Mucosa of rectum (tissue), 2 donors: Measurements from ENCODE around the gene SCAMP5.

ENCODE experiments used
- H3K27ac ChIP-seq, 2 donors: one replicate each; pipeline ENCODE4 v1.7.0; 2013; ENCODE audit warnings: inconsistent platforms in 2 of 2, low read depth in 2 of 2, low read length in 2 of 2
- H3K27me3 ChIP-seq, 2 donors: one replicate each; pipeline ENCODE4 v1.7.0; 2013; ENCODE audit warnings: low read length in 2 of 2; ENCODE audit not compliant: control insufficient read depth in 2 of 2, insufficient read depth in 2 of 2
- H3K36me3 ChIP-seq, 2 donors: one replicate each; pipeline ENCODE4 v1.7.0; 2013; ENCODE audit warnings: low read length in 2 of 2; ENCODE audit not compliant: control insufficient read depth in 2 of 2, insufficient read depth in 2 of 2
- H3K4me1 ChIP-seq, 2 donors: one replicate each; pipeline ENCODE4 v1.7.0; 2013; ENCODE audit warnings: low read length in 2 of 2, mild to moderate bottlenecking in 1 of 2; ENCODE audit not compliant: control insufficient read depth in 2 of 2, insufficient read depth in 2 of 2
- H3K4me3 ChIP-seq, 2 donors: one replicate each; pipeline ENCODE4 v1.7.0; 2013; ENCODE audit warnings: low read length in 2 of 2
- H3K9ac ChIP-seq, 2 donors: one replicate each; pipeline ENCODE4 v1.7.0; 2013; ENCODE audit warnings: low read length in 2 of 2, low read depth in 1 of 2, mild to moderate bottlenecking in 1 of 2
- H3K9me3 ChIP-seq, 2 donors: one replicate each; pipeline ENCODE4 v1.7.0; 2013; ENCODE audit warnings: low read length in 2 of 2; ENCODE audit not compliant: control insufficient read depth in 2 of 2
- donor health status: healthy.
- donor health status: Normal muscosa, but diverticular disease.

SCAMP5 gene, protein sequence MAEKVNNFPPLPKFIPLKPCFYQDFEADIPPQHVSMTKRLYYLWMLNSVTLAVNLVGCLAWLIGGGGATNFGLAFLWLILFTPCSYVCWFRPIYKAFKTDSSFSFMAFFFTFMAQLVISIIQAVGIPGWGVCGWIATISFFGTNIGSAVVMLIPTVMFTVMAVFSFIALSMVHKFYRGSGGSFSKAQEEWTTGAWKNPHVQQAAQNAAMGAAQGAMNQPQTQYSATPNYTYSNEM

DNA sequence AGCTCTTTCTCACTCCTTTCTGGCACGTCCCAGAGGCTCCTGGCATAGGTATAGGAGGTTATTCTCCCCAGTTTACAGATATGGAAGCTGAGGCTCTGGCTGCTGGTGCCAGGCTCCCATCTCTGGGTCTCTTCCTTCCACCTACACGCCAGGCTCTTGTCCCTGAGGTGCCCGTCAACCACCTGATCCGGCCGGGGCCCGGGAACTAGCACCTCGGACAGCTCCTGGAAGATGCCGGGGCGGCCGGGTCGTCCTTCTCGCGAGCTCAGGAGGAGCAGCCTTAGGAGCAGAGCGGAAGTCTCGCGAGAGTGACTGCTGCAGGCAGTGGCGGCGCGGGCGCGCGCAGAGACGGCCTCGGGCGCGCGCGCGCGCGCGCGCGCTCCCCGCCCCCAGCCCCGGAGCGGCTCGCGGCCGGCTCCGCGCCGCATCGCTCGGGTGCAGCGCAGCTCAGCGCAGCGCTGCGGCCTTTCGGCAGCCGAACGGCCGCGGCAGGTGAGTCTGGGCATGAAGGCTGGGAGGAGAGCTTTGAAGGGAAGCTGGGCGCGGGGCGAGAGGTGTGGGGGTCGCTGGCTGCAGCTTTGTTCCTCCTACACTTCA is at the start of gene SCAMP5:
TSS of gene SCAMP5 (plus strand) at position 382 of the 597 bp plus-strand sequence. CDS start 16,277 bp downstream, outside the sequence.
- peak within 1 kb of the TSS in 1 of 2 donors; percentile 60 for H3K9ac ChIP-seq
- H3K4me1 ChIP-seq = peaks cover 3 to 10% of the 10 kb centered on the region in 2 donors
- H3K27me3 ChIP-seq = peaks cover 5 to 8% of the 10 kb centered on the region in 2 donors
- H3K9me3 ChIP-seq = no peaks in the 10 kb centered on the region
- peak within 1 kb of the TSS; percentile 75 to 76 for H3K4me3 ChIP-seq
- H3K27ac ChIP-seq = no peak within 1 kb of the TSS
- H3K36me3 ChIP-seq = no peaks in the 10 kb centered on the region

DNA sequence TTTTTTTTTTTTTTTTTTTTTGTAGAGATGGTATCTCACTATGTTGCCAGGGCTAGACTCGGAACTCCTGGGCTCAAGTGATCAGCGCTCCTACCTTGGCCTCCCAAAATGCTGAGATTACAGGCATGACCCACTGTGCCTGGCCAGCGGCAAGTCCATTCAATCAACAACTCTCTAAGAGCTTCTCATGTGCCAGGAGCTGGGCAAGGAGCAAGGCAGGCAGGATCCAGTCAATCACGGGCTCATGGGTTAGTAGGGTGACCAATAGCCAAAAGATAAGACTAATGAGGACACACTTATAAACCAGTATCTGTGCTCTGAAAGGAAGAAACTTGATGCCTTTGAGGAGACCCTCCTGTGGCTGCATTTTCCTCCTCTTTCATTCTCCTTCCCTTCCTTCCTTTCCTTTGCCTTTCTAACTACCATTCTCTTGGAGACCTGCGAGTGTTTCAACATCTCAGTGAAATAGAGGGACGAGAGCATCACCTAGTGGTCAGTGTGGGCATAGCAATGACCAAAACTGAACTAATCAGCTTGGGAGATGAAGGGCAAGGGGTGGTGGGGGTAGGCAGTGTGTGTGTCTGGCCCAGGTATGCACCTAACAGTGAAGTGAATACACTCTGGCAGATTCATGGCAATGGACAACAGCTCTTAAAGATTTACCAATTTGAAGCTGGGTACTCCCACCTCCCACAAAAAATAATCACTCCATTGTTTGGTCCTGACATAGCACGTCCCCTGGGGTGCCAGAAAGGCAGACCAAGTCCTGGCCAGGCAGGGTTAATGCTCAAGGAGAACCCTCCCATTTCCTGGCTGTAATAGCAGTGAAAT is 45.1 kb upstream of the SCAMP5 start:
- H3K27me3 ChIP-seq = no peaks in the 10 kb centered on the region
- no peaks in the 10 kb centered on the region for H3K9me3 ChIP-seq
- peaks cover 11 to 13% of the 10 kb centered on the region in 2 donors for H3K4me1 ChIP-seq
- H3K4me3 ChIP-seq = no peak overlapping the region
- H3K9ac ChIP-seq = no peak overlapping the region
- H3K36me3 ChIP-seq = no peaks in the 10 kb centered on the region
- no peak overlapping the region for H3K27ac ChIP-seq

DNA sequence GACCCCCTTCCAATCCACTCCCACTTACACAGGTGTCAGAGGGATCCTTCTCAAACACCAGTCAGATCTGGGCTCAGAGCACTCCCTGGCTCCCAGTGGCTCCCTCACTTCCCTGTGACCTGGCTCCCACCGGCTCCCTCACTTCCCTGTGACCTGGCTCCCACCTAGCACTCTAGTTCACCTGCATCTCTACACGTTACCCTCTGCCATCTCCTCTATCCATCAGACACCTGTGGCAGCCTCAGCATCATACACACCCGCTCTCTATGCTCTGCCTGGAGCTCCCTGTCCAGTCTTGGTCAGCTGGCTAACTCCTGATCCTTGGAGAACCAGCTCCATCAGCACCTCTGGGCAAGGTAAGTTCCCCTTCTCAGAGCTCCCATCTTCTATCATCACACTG is 44.4 kb upstream of the SCAMP5 start:
- no peak overlapping the region for H3K4me3 ChIP-seq
- peaks cover 18 to 20% of the 10 kb centered on the region in 2 donors for H3K4me1 ChIP-seq
- no peaks in the 10 kb centered on the region for H3K27me3 ChIP-seq
- H3K27ac ChIP-seq = no peak overlapping the region
- no peak overlapping the region for H3K9ac ChIP-seq
- H3K9me3 ChIP-seq = no peaks in the 10 kb centered on the region
- H3K36me3 ChIP-seq = no peaks in the 10 kb centered on the region

DNA sequence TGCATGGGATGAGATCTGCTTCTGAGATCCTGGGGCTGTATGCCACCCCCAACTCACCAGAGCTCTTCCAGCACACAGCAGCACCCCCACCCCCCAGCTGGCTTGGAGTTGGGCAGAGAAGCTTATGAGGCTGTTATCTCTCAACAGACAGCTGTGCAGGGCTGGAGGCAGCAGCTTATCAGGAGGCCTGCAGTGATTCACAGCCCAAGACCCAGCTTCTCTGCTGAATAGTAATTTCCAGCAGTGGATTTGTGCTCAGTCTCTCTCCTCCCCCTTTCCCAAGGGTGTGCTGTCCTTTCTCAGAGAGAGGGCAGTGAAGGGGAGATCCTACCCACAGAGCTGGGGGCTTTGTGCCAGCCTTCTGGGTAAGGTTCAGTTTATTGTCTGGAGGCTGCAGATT is 40.8 kb upstream of the SCAMP5 start:
- Histone ChIP-seq H3K4me1 (peaks cover 37 to 45% of the 10 kb centered on the region in 2 donors), H3K4me3 (peak overlapping the region; percentile 17 to 85), H3K9ac (peak overlapping the region in 1 of 2 donors; percentile 24), H3K36me3 (no peaks in the 10 kb centered on the region), H3K9me3 (no peaks in the 10 kb centered on the region), H3K27me3 (peaks cover 0 to 3% of the 10 kb centered on the region in 2 donors), H3K27ac (no peak overlapping the region)

DNA sequence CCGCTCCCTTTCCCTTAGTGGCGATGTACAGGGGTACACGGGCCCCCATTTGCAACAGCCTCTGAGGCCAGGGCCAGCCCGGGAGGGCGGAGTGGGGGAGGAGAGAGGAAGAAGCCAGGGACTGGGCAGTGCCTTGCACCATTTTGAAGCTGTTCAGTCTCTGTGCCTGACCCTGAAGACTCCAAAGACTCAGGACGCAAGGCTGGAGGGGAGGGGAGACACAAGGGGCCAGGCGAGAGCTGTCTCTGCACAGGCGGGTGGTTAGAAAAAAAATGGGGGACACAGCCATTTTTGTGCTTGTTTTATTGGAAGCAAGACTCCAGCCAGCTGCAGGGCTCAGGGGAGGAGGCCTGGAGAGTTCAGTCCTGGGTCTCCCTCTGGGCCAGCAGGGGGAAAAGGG is 40.3 kb upstream of the SCAMP5 start:
- no peaks in the 10 kb centered on the region for H3K36me3 ChIP-seq
- peak overlapping the region; percentile 17 to 85 for H3K4me3 ChIP-seq
- H3K4me1 ChIP-seq = peaks cover 37 to 46% of the 10 kb centered on the region in 2 donors
- H3K9me3 ChIP-seq = no peaks in the 10 kb centered on the region
- H3K27ac ChIP-seq = no peak overlapping the region
- peaks cover 0 to 3% of the 10 kb centered on the region in 2 donors for H3K27me3 ChIP-seq
- H3K9ac ChIP-seq = no peak overlapping the region

DNA sequence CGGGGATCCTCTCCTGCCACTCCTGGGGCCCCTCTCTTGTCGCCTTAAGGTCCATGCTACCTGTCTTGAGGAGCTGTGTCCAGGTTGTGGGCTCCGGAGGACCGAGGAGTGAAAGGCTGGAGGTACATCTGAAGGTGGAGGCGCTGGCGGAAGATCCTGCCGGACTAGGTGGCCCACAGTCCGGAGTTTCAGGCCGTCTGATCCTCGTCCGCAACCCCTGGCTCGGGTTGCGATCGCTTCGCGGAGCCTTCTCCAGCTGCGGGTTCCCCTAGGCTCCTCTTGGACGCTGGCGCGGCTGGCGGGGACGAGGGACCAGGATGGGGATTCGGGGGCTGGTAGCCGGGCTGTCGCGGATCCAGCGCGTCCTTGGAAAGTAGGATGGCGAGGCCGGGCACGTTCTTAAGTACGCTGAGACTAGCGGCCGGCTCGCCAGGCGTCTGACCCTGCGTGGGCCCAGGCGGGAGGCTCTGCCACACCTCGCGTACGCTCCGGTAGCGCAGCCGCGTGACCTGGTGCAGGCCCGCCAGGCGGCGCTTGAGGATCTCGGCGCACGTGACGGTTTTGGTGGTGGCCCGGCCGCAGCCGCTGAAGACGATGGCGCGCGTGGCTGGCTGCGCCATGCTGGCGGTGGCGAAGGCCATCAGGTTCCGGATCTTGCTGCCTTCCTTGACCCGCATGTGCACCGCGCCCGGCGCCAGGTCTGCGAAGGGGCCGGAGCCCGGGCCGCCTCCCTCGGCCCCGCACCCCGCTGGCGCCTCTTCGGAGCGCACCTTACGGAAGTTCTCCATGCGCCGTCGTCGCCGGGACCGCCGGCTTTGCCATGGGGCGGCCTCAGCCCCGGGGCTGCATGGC is 39.3 kb upstream of the SCAMP5 start:
- peaks cover 0 to 3% of the 10 kb centered on the region in 2 donors for H3K27me3 ChIP-seq

DNA sequence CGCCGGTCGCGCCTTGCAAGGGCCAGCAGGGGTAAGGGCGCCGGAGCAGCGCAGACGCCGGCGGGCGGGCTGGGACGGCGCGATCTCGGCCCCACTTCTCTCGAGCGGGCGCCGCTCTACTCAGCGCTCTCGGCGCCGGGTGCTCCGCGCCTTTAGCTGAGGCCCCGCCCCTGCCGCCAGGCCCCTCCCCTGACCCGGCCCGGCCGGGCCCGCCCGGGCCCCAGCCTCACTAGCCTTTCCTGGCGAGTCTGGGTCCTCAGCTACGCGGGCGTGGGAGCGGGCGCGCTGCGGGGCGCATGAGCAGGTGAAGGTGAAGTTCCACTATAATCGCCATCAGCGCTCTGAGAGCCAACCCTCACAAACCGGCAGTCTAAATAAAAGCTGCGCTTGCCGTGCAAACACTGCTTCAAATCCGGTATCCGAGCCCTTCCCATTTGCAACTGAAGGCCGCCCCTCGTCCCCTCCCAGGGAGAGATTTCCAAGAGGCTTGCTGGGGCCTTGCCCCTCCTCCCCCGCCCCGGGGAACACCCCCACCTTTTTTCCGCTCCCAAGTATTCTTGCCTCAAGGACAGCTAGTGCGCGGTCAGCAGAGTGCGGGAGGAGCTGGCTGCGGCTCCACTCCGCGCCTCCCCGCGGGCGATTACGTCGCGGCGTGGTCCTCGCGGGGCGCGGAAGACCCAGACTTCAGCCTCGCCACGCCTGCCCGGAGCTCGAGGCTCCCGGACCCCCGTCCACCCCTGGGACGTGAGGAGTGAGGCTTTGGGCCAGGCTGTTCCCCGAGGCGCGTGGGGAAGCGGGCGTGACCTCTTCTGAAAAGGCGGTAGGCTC is 38.5 kb upstream of the SCAMP5 start, which contains the start of gene RPP25:
TSS of gene RPP25 (minus strand) at position 125 of the 828 bp plus-strand sequence. CDS start 189 bp downstream, outside the sequence.
- no peaks in the 10 kb centered on the region for H3K36me3 ChIP-seq
- peaks cover 37 to 49% of the 10 kb centered on the region in 2 donors for H3K4me1 ChIP-seq
- H3K9me3 ChIP-seq = no peaks in the 10 kb centered on the region
- peak within 1 kb of the TSS; percentile 90 to 91 for H3K27ac ChIP-seq
- H3K27me3 ChIP-seq = peaks cover 0 to 3% of the 10 kb centered on the region in 2 donors
- H3K4me3 ChIP-seq = peak within 1 kb of the TSS; percentile 85 to 92
- peak within 1 kb of the TSS; percentile 82 to 90 for H3K9ac ChIP-seq

More for the DNA sequence above, 39.3 kb upstream of the SCAMP5 start:
- peak overlapping the region; percentile 41 to 82 for H3K9ac ChIP-seq
- no peaks in the 10 kb centered on the region for H3K36me3 ChIP-seq
- H3K4me1 ChIP-seq = peaks cover 37 to 48% of the 10 kb centered on the region in 2 donors
- H3K4me3 ChIP-seq = peak overlapping the region; percentile 85 to 92
- H3K27ac ChIP-seq = peak overlapping the region; percentile 90 to 91
- H3K9me3 ChIP-seq = no peaks in the 10 kb centered on the region

DNA sequence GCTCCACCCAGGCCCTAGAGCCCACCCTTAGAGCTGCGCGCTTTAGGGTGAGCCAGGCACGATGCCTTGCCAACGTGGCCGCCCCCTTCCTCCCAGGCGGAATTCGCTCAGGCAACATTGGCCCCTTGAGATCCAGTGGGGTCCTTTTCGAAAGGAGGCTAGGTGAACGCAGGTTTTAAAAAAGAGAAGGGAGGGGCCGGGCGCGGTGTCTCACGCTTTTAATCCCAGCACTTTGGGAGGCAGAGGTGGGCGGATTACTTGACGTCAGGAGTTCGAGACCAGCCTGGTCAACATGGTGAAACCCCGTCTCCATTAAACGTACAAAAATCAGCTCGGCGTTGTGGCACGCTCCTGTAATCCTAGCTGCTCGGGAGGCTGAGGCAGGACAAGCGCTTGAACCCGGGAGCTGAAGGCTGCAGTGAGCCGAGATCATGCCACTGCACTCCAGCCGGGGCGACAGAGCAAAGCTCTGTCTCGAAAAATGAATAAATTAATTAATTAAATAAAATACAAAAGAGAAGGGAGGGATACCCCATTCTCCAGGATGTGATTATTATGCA is 37.8 kb upstream of the SCAMP5 start:
- H3K27ac ChIP-seq = peak overlapping the region; percentile 90 to 91
- peak overlapping the region; percentile 82 to 90 for H3K9ac ChIP-seq
- peaks cover 0 to 3% of the 10 kb centered on the region in 2 donors for H3K27me3 ChIP-seq
- peaks cover 37 to 49% of the 10 kb centered on the region in 2 donors for H3K4me1 ChIP-seq
- H3K36me3 ChIP-seq = no peaks in the 10 kb centered on the region
- peak overlapping the region; percentile 85 to 92 for H3K4me3 ChIP-seq
- H3K9me3 ChIP-seq = no peaks in the 10 kb centered on the region
